Gastroesophageal sphincter (tissue), 4 donors: ENCODE data around the gene ZCCHC7. TPM values are rescaled to one million over a fixed set of nuclear protein-coding genes. Genes with fewer than 3 reads are reported as not detected.

ENCODE experiments used
- ATAC-seq: fragments of 150-250 bp; one replicate; pipeline ENCODE4 v1.9.1; 2016; ENCODE audit warnings: mild to moderate bottlenecking, moderate library complexity
- H3K27ac ChIP-seq, 4 donors: fragments of 200-600 bp; sonication (generic) in 3 of 4; 1 replicate in 3 of 4; 2 replicates in 1 of 4; pipeline ENCODE4 v1.5.1; 2016 to 2019
- H3K27me3 ChIP-seq: fragments of 200-600 bp; sonication (generic); one replicate; pipeline ENCODE4 v1.5.1; 2019
- H3K36me3 ChIP-seq, 2 donors: fragments of 200-600 bp; sonication (generic); one replicate each; pipeline ENCODE4 v1.5.1; 2019; ENCODE audit warnings: control low read depth in 1 of 2
- H3K4me1 ChIP-seq, 3 donors: fragments of 200-600 bp; sonication (generic); 1 replicate in 2 of 3; 2 replicates in 1 of 3; pipeline ENCODE4 v1.5.1; 2016 to 2019; ENCODE audit warnings: control low read depth in 2 of 3
- H3K4me3 ChIP-seq, 2 donors: fragments of 200-600 bp; sonication (generic); one replicate each; pipeline ENCODE4 v1.5.1; 2019; ENCODE audit warnings: mild to moderate bottlenecking in 1 of 2, moderate library complexity in 1 of 2
- H3K9me3 ChIP-seq, 3 donors: fragments of 200-600 bp; sonication (generic); one replicate each; pipeline ENCODE4 v1.5.1; 2017 to 2019; ENCODE audit warnings: control low read depth in 2 of 3
- CTCF ChIP-seq, 4 experiments: fragments of 200-600 bp in 2 of 4; fragments of 450-650 bp in 2 of 4; sonication (generic) in 1 of 4; IDR thresholded peaks; one replicate each; pipeline ENCODE4 v1.5.1; 2017 to 2019; ENCODE audit warnings: antibody characterized with exemption in 4 of 4, mild to moderate bottlenecking in 2 of 4, moderate library complexity in 2 of 4
- EP300 ChIP-seq: sonication (generic); formaldehyde crosslinking; IDR thresholded peaks from one replicate; pipeline ENCODE4 v1.6.1; 2017; ENCODE audit warnings: antibody characterized with exemption, mild to moderate bottlenecking
- POLR2A ChIP-seq, 2 donors: fragments of 450-650 bp; IDR thresholded peaks; one replicate each; pipeline ENCODE4 v1.6.1; 2017; ENCODE audit warnings: antibody characterized with exemption in 2 of 2, mild to moderate bottlenecking in 2 of 2, moderate library complexity in 1 of 2
- POLR2AphosphoS5 ChIP-seq: sonication (generic); formaldehyde crosslinking; IDR thresholded peaks from one replicate; pipeline ENCODE4 v1.6.1; 2017; ENCODE audit warnings: antibody characterized with exemption
- WGBS, 2 donors: methylation state at CpG; one replicate each; pipeline ENCODE4 v1.1.5; 2018; ENCODE audit warnings: low coverage in 1 of 2; 5-methylcytosine and 5-hydroxymethylcytosine counted together
- total RNA-seq, 4 donors: library from RNA; depleted of rRNA; stranded (reverse); fragments of >200 nt; gene quantifications; one replicate each; pipeline ENCODE4 v1.1.0, GENCODE V29; 2016

ZCCHC7 gene
- total RNA-seq, 4 donors from 2014 or later: 12.1 to 23.5 (median 17.6) TPM

- no peak overlapping the region for H3K27ac ChIP-seq
- no peak overlapping the region for H3K4me3 ChIP-seq
- TF ChIP-seq POLR2A (IDR thresholded peaks at IDR 0.05): no peak
- no peak for TF ChIP-seq POLR2AphosphoS5
- no peak for TF ChIP-seq EP300
- TF ChIP-seq CTCF (IDR thresholded peaks at IDR 0.05): no peak
- no peaks in the 10 kb centered on the region for H3K36me3 ChIP-seq
- no peak for ATAC-seq
- H3K4me1 ChIP-seq: no peaks in the 10 kb centered on the region
- no peaks in the 10 kb centered on the region for H3K27me3 ChIP-seq
- WGBS, 2 donors: 75 to 90% methylated on average over 2 of the region's 6 CpGs
- H3K9me3 ChIP-seq: no peaks in the 10 kb centered on the region
These were observed 249.9 kb downstream of the ZCCHC7 start for GRCh38 chr9:37370282-37370681.

GRCh38 chr9:37370968-37371563 lies 250.7 kb downstream of the ZCCHC7 start:
- TF ChIP-seq POLR2AphosphoS5 (no peak), EP300 (no peak), CTCF (IDR thresholded peaks at IDR 0.05) (no peak), POLR2A (IDR thresholded peaks at IDR 0.05) (no peak)

GRCh38 chr9:37371565-37372464 lies 251.4 kb downstream of the ZCCHC7 start:
- no peaks in the 10 kb centered on the region for H3K4me1 ChIP-seq
- no peaks in the 10 kb centered on the region for H3K27me3 ChIP-seq
- WGBS, 2 donors: 50 to 64% methylated on average over 3 to 17 of the region's 20 CpGs
- ATAC-seq: no peak
- TF ChIP-seq POLR2A (IDR thresholded peaks at IDR 0.05) (no peak), EP300 (no peak), POLR2AphosphoS5 (no peak), CTCF (IDR thresholded peaks at IDR 0.05) (no peak)
- H3K36me3 ChIP-seq: no peaks in the 10 kb centered on the region
- no peak overlapping the region for H3K27ac ChIP-seq
- H3K9me3 ChIP-seq: no peaks in the 10 kb centered on the region
- no peak overlapping the region for H3K4me3 ChIP-seq

More at GRCh38 chr9:37370968-37371563, 250.7 kb downstream of the ZCCHC7 start:
- no peak overlapping the region for H3K27ac ChIP-seq
- H3K36me3 ChIP-seq: no peaks in the 10 kb centered on the region
- WGBS, 2 donors: 20% methylated on average over 1 of the region's 5 CpGs; no CpG with 5 or more reads in 1 of the 2 donors
- no peak for ATAC-seq
- H3K4me1 ChIP-seq: no peaks in the 10 kb centered on the region
- no peaks in the 10 kb centered on the region for H3K9me3 ChIP-seq
- no peak overlapping the region for H3K4me3 ChIP-seq
- H3K27me3 ChIP-seq: no peaks in the 10 kb centered on the region

- H3K9me3 ChIP-seq: no peaks in the 10 kb centered on the region
- TF ChIP-seq POLR2A (IDR thresholded peaks at IDR 0.05) (no peak), POLR2AphosphoS5 (no peak), EP300 (no peak), CTCF (IDR thresholded peaks at IDR 0.05) (no peak)
- no peaks in the 10 kb centered on the region for H3K36me3 ChIP-seq
- H3K4me1 ChIP-seq: no peaks in the 10 kb centered on the region
- WGBS, 2 donors: 67 to 93% methylated on average over 2 of the region's 3 CpGs
- H3K27ac ChIP-seq: no peak overlapping the region
- no peaks in the 10 kb centered on the region for H3K27me3 ChIP-seq
- no peak overlapping the region for H3K4me3 ChIP-seq
- ATAC-seq: no peak
These were observed 252.5 kb downstream of the ZCCHC7 start for GRCh38 chr9:37372839-37373238.
